NCI-H1436 treated with DMSO at 0.1 percent for 48 hours (cell line): Measurements from ENCODE around the gene TAGAP.
A peak's percentile ranks its signal among the peaks of the same experiment; 100 is the strongest.
"Not testable (repeated sequence)": the region's sequence is repeated elsewhere in the genome, so short reads cannot be mapped to it uniquely, and the experiment has no call there.

Experiments
- DNase-seq: peaks from one replicate; lab custom pipeline; 2025; lab: John Stamatoyannopoulos, UW

TAGAP gene

GRCh38 chr6:159010037-159010612, 34.7 kb downstream of the TAGAP start:
- not testable (repeated sequence) for DNase-seq

DNA sequence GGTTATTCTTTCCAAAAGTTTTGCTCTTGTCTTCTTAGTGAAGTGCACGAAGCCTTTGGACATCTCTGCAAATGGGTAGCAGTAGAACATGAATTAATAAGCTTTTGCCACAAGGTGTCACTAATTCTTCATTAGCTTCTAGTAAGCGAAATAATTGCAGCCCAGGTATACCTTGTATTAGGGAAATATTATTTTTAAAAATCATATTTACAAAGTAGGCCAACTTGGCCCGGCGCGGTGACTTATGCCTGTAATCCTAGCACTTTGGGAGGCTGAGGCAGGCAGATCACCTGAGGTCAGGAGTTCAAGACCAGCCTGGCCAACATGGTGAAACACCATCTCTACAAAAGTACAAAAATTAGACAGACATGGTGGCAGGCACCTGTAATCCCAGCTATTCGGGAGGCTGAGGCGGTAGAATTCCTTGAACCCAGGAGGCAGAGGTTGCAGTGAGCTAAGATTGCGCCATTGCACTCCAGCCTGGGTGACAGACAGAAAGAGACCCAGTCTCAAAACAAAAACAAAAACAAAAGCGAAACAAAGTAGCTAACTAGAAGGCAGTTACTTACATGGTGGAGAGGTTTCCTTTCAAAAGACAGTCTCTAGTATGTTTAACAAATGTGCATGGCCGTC, 36.0 kb downstream of the TAGAP start:
- no peak for DNase-seq

- no peak for DNase-seq
These were observed 37.3 kb downstream of the TAGAP start for GRCh38 chr6:159007510-159007909.

GRCh38 chr6:159005436-159005835, 39.4 kb downstream of the TAGAP start:
- DNase-seq, result no peak

DNA sequence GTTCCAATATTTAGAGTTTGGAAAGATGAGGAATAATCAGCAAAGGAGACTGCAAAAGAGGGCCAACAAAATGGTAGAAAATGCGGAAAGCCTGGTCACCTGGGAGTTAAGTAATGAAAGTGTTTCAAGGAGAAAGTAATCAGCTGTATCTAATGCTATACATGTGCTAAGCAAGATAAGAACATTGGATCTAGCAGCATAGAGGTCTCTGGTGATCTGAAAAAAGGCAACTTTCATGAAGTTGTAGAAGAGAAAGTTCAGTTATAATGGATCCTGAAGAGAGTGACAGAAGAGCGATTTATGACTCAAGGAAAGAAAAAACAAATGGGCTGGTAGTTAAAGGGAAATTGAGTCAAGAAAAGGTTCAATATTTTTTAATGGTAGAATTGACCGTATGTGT, 40.2 kb downstream of the TAGAP start:
- DNase-seq, result no peak

- no peak for DNase-seq
These were observed 42.2 kb downstream of the TAGAP start for GRCh38 chr6:159002432-159003155.

DNA sequence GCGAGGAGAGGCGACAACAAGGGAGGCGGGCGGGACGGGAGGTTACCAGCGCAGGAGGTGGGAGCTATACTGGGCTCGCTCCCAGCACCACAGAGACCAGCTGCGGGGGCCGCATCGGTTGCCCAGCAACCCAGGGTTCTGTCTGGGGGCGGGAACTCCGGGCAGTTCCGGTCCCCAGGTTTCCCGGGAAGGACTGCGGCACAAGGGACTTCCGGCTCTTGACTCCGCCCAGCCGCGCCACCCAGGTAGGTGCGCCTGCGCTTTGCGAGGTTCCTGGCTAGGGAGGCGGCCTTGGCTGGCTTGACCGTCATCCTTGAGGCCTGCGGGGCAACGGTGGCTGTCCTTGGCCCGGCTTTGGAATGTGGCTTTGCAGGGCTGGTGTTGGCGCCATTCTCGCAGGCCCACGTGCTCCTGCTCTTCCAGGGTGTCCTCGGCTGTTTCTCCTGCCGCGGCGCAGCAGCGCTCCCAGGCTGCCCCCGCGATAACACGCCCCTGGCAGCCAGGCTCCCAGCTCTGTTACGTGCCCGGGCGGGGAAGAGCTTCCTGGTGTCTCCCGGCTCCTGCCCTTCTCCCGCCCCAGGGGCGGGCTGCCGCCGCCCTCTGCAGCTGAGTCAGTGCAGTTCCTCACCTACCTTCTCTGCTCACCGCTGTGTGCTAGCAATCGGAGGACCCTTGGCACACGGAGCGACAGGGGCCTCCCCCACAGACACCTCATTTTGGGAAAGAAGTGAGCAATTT, 45.0 kb downstream of the TAGAP start, which contains the start of gene RSPH3:
Gene RSPH3, minus strand, starts transcription at position 537 of the 738 bp plus-strand sequence. CDS start 652 bp downstream, outside the sequence.
- peak; percentile 81 for DNase-seq

- DNase-seq, result no peak
These were observed 45.6 kb downstream of the TAGAP start for GRCh38 chr6:158999154-158999665.

GRCh38 chr6:158996856-158997255, 47.9 kb downstream of the TAGAP start:
- DNase-seq, result no peak

- DNase-seq, result no peak
These were observed 51.2 kb downstream of the TAGAP start for GRCh38 chr6:158993639-158994038.

GRCh38 chr6:158991017-158991723, 53.6 kb downstream of the TAGAP start:
- DNase-seq, result no peak

- DNase-seq, result not testable (repeated sequence)
These were observed 55.1 kb downstream of the TAGAP start for GRCh38 chr6:158989711-158990110.

GRCh38 chr6:158988477-158988876, 56.3 kb downstream of the TAGAP start:
- no peak for DNase-seq

DNA sequence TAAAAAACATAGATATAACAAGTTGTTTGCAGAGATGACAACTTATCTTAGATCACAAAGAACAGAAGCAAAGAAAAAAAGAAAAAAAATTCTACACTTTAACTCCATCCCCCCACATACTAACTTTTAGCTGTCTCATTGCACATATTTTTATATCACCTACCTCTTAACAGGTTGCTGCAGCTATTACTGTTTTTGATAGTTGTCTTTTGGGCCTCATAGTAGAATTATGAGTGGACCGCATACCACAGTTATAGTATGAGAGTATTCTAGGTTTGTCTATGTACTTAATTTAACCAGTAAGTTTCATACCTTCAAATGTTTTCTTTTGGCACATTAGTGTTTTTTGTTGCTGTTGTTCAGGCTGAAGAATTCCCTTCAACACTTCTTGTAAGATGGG, 57.1 kb downstream of the TAGAP start:
- DNase-seq, result no peak
